Trophoblast cell (in vitro differentiated cells and primary cell): Measurements from ENCODE around the gene WDR75.

Source experiments
- DNase-seq, 2 donors: peaks; one replicate each; pipeline ENCODE4 v3.0.0-alpha.2; 2016
- H2AFZ ChIP-seq: 2 replicates; pipeline ENCODE4 v1.6.1; 2013; ENCODE audit warnings: low read length, moderate library complexity, mild to moderate bottlenecking; ENCODE audit not compliant: insufficient read depth, poor library complexity
- H2AK5ac ChIP-seq: 2 replicates; pipeline ENCODE4 v1.6.1; 2013; ENCODE audit warnings: mild to moderate bottlenecking, low read length
- H2BK120ac ChIP-seq: 2 replicates; pipeline ENCODE4 v1.6.1; 2013; ENCODE audit warnings: low read length, mild to moderate bottlenecking, moderate library complexity; ENCODE audit not compliant: insufficient read depth, poor library complexity
- H2BK12ac ChIP-seq: 2 replicates; pipeline ENCODE4 v1.6.1; 2013; ENCODE audit warnings: mild to moderate bottlenecking, low read length, moderate library complexity
- H2BK5ac ChIP-seq: 2 replicates; pipeline ENCODE4 v1.6.1; 2013; ENCODE audit warnings: low read length, low read depth, moderate library complexity, mild to moderate bottlenecking; ENCODE audit not compliant: poor library complexity
- H3K14ac ChIP-seq: 2 replicates; pipeline ENCODE4 v1.6.1; 2013; ENCODE audit warnings: mild to moderate bottlenecking, low read length
- H3K18ac ChIP-seq: 2 replicates; pipeline ENCODE4 v1.6.1; 2013; ENCODE audit warnings: mild to moderate bottlenecking, low read length
- H3K23ac ChIP-seq: 2 replicates; pipeline ENCODE4 v1.6.1; 2013; ENCODE audit warnings: low read length
- H3K27ac ChIP-seq: 2 replicates; pipeline ENCODE4 v1.5.1; 2013; ENCODE audit warnings: low read depth, mild to moderate bottlenecking, inconsistent platforms, low read length, moderate library complexity
- H3K27me3 ChIP-seq: 2 replicates; pipeline ENCODE4 v1.6.1; 2013; ENCODE audit warnings: inconsistent platforms, mild to moderate bottlenecking, low read length, moderate library complexity; ENCODE audit not compliant: insufficient read depth
- H3K36me3 ChIP-seq, 2 experiments: 1 replicate in 1 of 2; 2 replicates in 1 of 2; pipeline ENCODE4 v1.6.1; 2013; ENCODE audit warnings: low read length in 2 of 2, mild to moderate bottlenecking in 2 of 2, moderate library complexity in 1 of 2; ENCODE audit not compliant: insufficient read depth in 2 of 2, control insufficient read depth in 1 of 2
- H3K4ac ChIP-seq: 2 replicates; pipeline ENCODE4 v1.6.1; 2013; ENCODE audit warnings: low read depth, mild to moderate bottlenecking, low read length, moderate library complexity
- H3K4me1 ChIP-seq, 2 experiments: 1 replicate in 1 of 2; 2 replicates in 1 of 2; pipeline ENCODE4 v1.6.1; 2013; ENCODE audit warnings: low read length in 2 of 2, mild to moderate bottlenecking in 2 of 2, moderate library complexity in 1 of 2; ENCODE audit not compliant: insufficient read depth in 2 of 2, control insufficient read depth in 1 of 2
- H3K4me2 ChIP-seq: 2 replicates; pipeline ENCODE4 v1.6.1; 2013; ENCODE audit warnings: inconsistent platforms, mild to moderate bottlenecking, low read length, moderate library complexity
- H3K4me3 ChIP-seq: 2 replicates; pipeline ENCODE4 v1.5.1; 2013; ENCODE audit warnings: mild to moderate bottlenecking, low read depth, low read length, inconsistent platforms
- H3K79me1 ChIP-seq: one replicate; pipeline ENCODE4 v1.6.1; 2013; ENCODE audit warnings: low read length
- H3K79me2 ChIP-seq: 2 replicates; pipeline ENCODE4 v1.6.1; 2013; ENCODE audit warnings: low read length, mild to moderate bottlenecking; ENCODE audit not compliant: control insufficient read depth, insufficient read depth, poor library complexity
- H3K9ac ChIP-seq: 2 replicates; pipeline ENCODE4 v1.6.1; 2013; ENCODE audit warnings: mild to moderate bottlenecking, low read length
- H3K9me3 ChIP-seq: 2 replicates; pipeline ENCODE4 v1.6.1; 2013; ENCODE audit warnings: low read depth, mild to moderate bottlenecking, control low read depth, inconsistent platforms, low read length; ENCODE audit not compliant: insufficient read depth
- H4K12ac ChIP-seq: 2 replicates; pipeline ENCODE4 v1.6.1; 2013; ENCODE audit warnings: low read depth, mild to moderate bottlenecking, low read length, moderate library complexity
- H4K8ac ChIP-seq: 2 replicates; pipeline ENCODE4 v1.6.1; 2013; ENCODE audit warnings: low read depth, mild to moderate bottlenecking, low read length, moderate library complexity
- H4K91ac ChIP-seq: one replicate; pipeline ENCODE4 v1.6.1; 2013; ENCODE audit warnings: low read depth, mild to moderate bottlenecking, low read length, moderate library complexity
- WGBS: extraction: QIAGEN DNeasy Blood & Tissue Kit; methylation state at CpG from one replicate; pipeline ENCODE4 v1.1.7; 2013; ENCODE audit warnings: missing lambda C conversion rate; ENCODE audit not compliant: insufficient read length, insufficient coverage; ENCODE audit errors: extremely low coverage; 5-methylcytosine and 5-hydroxymethylcytosine counted together

WDR75 gene

GRCh38 chr2:189502714-189503113 lies 61.4 kb downstream of the WDR75 start:
- no peak overlapping the region for H2AFZ ChIP-seq
- H4K91ac ChIP-seq, result no peak overlapping the region
- peaks cover 3 to 7% of the 10 kb centered on the region in 2 experiments for H3K4me1 ChIP-seq
- no peaks in the 10 kb centered on the region for H3K36me3 ChIP-seq
- no peak overlapping the region for H2BK120ac ChIP-seq
- no peaks in the 10 kb centered on the region for H3K9me3 ChIP-seq
- no peaks in the 10 kb centered on the region for H3K79me2 ChIP-seq
- no peak overlapping the region for H3K14ac ChIP-seq
- no peak overlapping the region for H3K4ac ChIP-seq
- H4K12ac ChIP-seq, result no peak overlapping the region
- WGBS, result no CpG with 5 or more reads among the region's 2 CpGs
- H3K27ac ChIP-seq, result no peak overlapping the region
- H3K4me2 ChIP-seq, result no peak overlapping the region
- H2BK5ac ChIP-seq, result no peak overlapping the region
- no peak overlapping the region for H3K9ac ChIP-seq
- peaks cover 4% of the 10 kb centered on the region for H3K79me1 ChIP-seq
- H2BK12ac ChIP-seq, result no peak overlapping the region
- no peak overlapping the region for H3K4me3 ChIP-seq
- no peak for DNase-seq
- no peak overlapping the region for H3K23ac ChIP-seq
- H3K18ac ChIP-seq, result no peak overlapping the region
- no peaks in the 10 kb centered on the region for H3K27me3 ChIP-seq
- H4K8ac ChIP-seq, result no peak overlapping the region
- no peak overlapping the region for H2AK5ac ChIP-seq

DNA sequence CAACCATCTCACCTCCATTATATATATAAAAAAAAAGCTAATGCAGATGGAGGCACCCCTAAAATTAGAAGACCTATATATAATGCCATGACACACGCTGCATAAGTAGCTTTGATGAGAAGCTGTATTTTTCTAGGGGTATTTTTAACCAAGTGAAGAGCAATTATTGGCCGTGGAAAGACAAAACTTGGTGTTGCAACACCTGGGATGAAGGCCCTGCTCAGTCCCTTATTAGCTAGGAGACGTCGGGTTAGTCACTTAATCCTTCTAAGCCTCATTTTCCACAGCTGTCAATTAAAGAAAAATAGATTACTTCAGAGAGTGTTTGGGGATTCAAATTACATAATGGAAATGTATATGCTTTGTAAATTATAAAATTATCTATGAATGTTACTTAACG lies 63.0 kb downstream of the WDR75 start:
- Histone ChIP-seq H3K4ac (no peak overlapping the region), H3K27ac (no peak overlapping the region), H3K9ac (no peak overlapping the region), H3K27me3 (no peaks in the 10 kb centered on the region), H2BK5ac (no peak overlapping the region), H3K9me3 (no peaks in the 10 kb centered on the region), H3K79me1 (peaks cover 5% of the 10 kb centered on the region), H3K14ac (no peak overlapping the region), H3K4me2 (no peak overlapping the region), H2AK5ac (no peak overlapping the region), H4K91ac (no peak overlapping the region), H3K4me3 (no peak overlapping the region), H2AFZ (no peak overlapping the region), H2BK120ac (no peak overlapping the region), H3K4me1 (peaks cover 3 to 7% of the 10 kb centered on the region in 2 experiments), H3K36me3 (no peaks in the 10 kb centered on the region), H4K12ac (no peak overlapping the region), H3K23ac (no peak overlapping the region), H2BK12ac (no peak overlapping the region), H3K18ac (no peak overlapping the region), H4K8ac (no peak overlapping the region), H3K79me2 (no peaks in the 10 kb centered on the region)
- WGBS, result no CpG with 5 or more reads among the region's 5 CpGs
- DNase-seq, result no peak

GRCh38 chr2:189505492-189505891 lies 64.2 kb downstream of the WDR75 start:
- H2BK5ac ChIP-seq, result no peak overlapping the region
- no peak overlapping the region for H2BK12ac ChIP-seq
- H3K4me2 ChIP-seq, result no peak overlapping the region
- H3K18ac ChIP-seq, result no peak overlapping the region
- peaks cover 3% of the 10 kb centered on the region for H3K9me3 ChIP-seq
- no peak overlapping the region for H3K4ac ChIP-seq
- H3K23ac ChIP-seq, result no peak overlapping the region
- H3K9ac ChIP-seq, result no peak overlapping the region
- no peak overlapping the region for H2BK120ac ChIP-seq
- H3K79me1 ChIP-seq, result peaks cover 5% of the 10 kb centered on the region
- 100% methylated on average over 1 of the region's 2 CpGs for WGBS
- no peak overlapping the region for H2AFZ ChIP-seq
- H4K8ac ChIP-seq, result no peak overlapping the region
- no peak overlapping the region for H3K14ac ChIP-seq
- peak overlapping the region; percentile 41 for H3K27ac ChIP-seq
- H3K27me3 ChIP-seq, result no peaks in the 10 kb centered on the region
- no peaks in the 10 kb centered on the region for H3K36me3 ChIP-seq
- H2AK5ac ChIP-seq, result no peak overlapping the region
- no peak overlapping the region for H3K4me3 ChIP-seq
- no peaks in the 10 kb centered on the region for H3K79me2 ChIP-seq
- peaks cover 3 to 7% of the 10 kb centered on the region in 2 experiments for H3K4me1 ChIP-seq
- H4K91ac ChIP-seq, result no peak overlapping the region
- no peak for DNase-seq
- H4K12ac ChIP-seq, result no peak overlapping the region

DNA sequence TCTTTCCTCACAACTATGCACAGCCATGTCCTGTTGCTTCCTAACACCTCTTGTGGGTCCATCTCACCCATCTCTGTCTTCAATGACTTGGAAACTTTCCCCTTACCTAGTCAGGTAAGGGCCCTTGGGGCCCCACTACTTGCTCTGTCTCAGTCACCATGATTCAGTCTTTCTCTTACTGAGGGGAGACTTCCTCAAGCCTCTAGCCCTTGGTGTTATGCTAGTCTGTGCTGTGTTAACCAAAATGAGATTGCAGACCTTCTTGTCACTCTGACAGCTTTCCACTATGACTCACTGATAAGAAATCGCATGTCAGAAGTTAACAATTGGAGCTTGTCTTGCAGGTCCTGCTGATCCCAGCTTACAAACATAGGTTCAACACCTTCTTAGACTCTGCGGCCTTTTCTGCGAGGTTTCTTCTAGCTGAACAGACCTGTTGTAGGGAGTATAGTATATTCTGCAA lies 65.3 kb downstream of the WDR75 start:
- Histone ChIP-seq H2AK5ac (no peak overlapping the region), H4K91ac (peak overlapping the region; percentile 39), H3K4ac (no peak overlapping the region), H3K4me1 (peaks cover 3 to 7% of the 10 kb centered on the region in 2 experiments), H4K8ac (peak overlapping the region; percentile 61), H4K12ac (no peak overlapping the region), H3K18ac (no peak overlapping the region), H3K79me2 (no peaks in the 10 kb centered on the region), H3K14ac (no peak overlapping the region), H3K36me3 (no peaks in the 10 kb centered on the region), H2AFZ (no peak overlapping the region), H3K27ac (peak overlapping the region; percentile 89), H3K23ac (no peak overlapping the region), H2BK120ac (peak overlapping the region; percentile 41), H3K4me3 (no peak overlapping the region), H2BK12ac (peak overlapping the region; percentile 21), H3K9ac (no peak overlapping the region), H3K9me3 (peaks cover 3% of the 10 kb centered on the region), H3K4me2 (no peak overlapping the region), H3K79me1 (peaks cover 5% of the 10 kb centered on the region), H3K27me3 (no peaks in the 10 kb centered on the region), H2BK5ac (peak overlapping the region; percentile 87)
- DNase-seq, result peak; percentile 44 to 84
- no CpG with 5 or more reads among the region's 3 CpGs for WGBS
